HEK293T (cell line): Measurements from ENCODE around the gene UNC79.

Source experiments
- ARNT ChIP-seq: fragments of 450-650 bp; IDR thresholded peaks from 2 replicates; pipeline ENCODE4 v1.6.1; 2017; ENCODE audit warnings: mild to moderate bottlenecking
- ELF4 ChIP-seq: fragments of 450-650 bp; IDR thresholded peaks from 2 replicates; pipeline ENCODE4 v1.6.1; 2017; ENCODE audit warnings: antibody characterized with exemption
- HDGF ChIP-seq: fragments of 450-650 bp; IDR thresholded peaks from 2 replicates; pipeline ENCODE4 v1.6.1; 2017; ENCODE audit warnings: antibody characterized with exemption, borderline replicate concordance
- PKNOX1 ChIP-seq: fragments of 450-650 bp; IDR thresholded peaks from 2 replicates; pipeline ENCODE4 v1.6.1; 2016
- SP1 ChIP-seq: fragments of 450-650 bp; IDR thresholded peaks from 2 replicates; pipeline ENCODE4 v1.6.1; 2017

GRCh38 chr14:93706360-93706955 is 275.7 kb downstream of the UNC79 start:
- TF ChIP-seq SP1 (no peak), ELF4 (no peak), PKNOX1 (no peak), ARNT (no peak), HDGF (no peak)
